Peyer's patch (tissue), 4 donors: ENCODE measurements around the gene HLA-DOB. TPM values are rescaled to one million over a fixed set of nuclear protein-coding genes. Genes with fewer than 3 reads are reported as not detected.

Source experiments
- DNase-seq, 3 donors: peaks; one replicate each; pipeline ENCODE4 v3.0.0-alpha.2; 2017 to 2019
- H3K27ac ChIP-seq, 4 donors: fragments of 200-600 bp; sonication (generic); one replicate each; pipeline ENCODE4 v1.5.1; 2016 to 2019
- H3K27me3 ChIP-seq, 2 donors: fragments of 200-600 bp; sonication (generic); one replicate each; pipeline ENCODE4 v1.5.1; 2019
- H3K36me3 ChIP-seq, 3 donors: fragments of 200-600 bp; sonication (generic); one replicate each; pipeline ENCODE4 v1.5.1; 2016 to 2019
- H3K4me1 ChIP-seq, 4 donors: fragments of 200-600 bp; sonication (generic); one replicate each; pipeline ENCODE4 v1.5.1; 2016 to 2019
- H3K4me3 ChIP-seq, 4 donors: fragments of 200-600 bp; sonication (generic); 1 replicate in 3 of 4; 2 replicates in 1 of 4; pipeline ENCODE4 v1.5.1; 2016 to 2019; ENCODE audit warnings: mild to moderate bottlenecking in 1 of 4
- H3K9me3 ChIP-seq, 4 donors: fragments of 200-600 bp; sonication (generic); one replicate each; pipeline ENCODE4 v1.5.1; 2016 to 2019; ENCODE audit warnings: mild to moderate bottlenecking in 1 of 4
- POLR2A ChIP-seq, 2 donors: fragments of 450-650 bp; IDR thresholded peaks; one replicate each; pipeline ENCODE4 v1.5.1; 2017; ENCODE audit warnings: antibody characterized with exemption in 2 of 2, mild to moderate bottlenecking in 2 of 2, moderate library complexity in 2 of 2
- total RNA-seq, 4 donors: library from RNA; depleted of rRNA; stranded (reverse); fragments of >200 nt; gene quantifications; one replicate each; pipeline ENCODE4 v1.1.0, GENCODE V29; 2016
- TF ChIP-seq, protein P1 (sequence below), 6 experiments: fragments of 450-650 bp in 4 of 6; fragments of 200-600 bp in 2 of 6; sonication (generic) in 1 of 6; IDR thresholded peaks; one replicate each; pipeline ENCODE4 v1.5.1; 2017 to 2019; ENCODE audit warnings: antibody characterized with exemption in 6 of 6, mild to moderate bottlenecking in 3 of 6, moderate library complexity in 1 of 6

HLA-DOB gene
- total RNA-seq, 4 donors from 2014 or later, result 0.88 to 13.2 (median 4.2) TPM

- no peaks in the 10 kb centered on the region for H3K27me3 ChIP-seq
- peak overlapping the region; percentile 63 to 89 (median 72) for H3K4me3 ChIP-seq
- no peak for TF ChIP-seq POLR2A (IDR thresholded peaks at IDR 0.05)
- TF ChIP-seq, protein P1, sequence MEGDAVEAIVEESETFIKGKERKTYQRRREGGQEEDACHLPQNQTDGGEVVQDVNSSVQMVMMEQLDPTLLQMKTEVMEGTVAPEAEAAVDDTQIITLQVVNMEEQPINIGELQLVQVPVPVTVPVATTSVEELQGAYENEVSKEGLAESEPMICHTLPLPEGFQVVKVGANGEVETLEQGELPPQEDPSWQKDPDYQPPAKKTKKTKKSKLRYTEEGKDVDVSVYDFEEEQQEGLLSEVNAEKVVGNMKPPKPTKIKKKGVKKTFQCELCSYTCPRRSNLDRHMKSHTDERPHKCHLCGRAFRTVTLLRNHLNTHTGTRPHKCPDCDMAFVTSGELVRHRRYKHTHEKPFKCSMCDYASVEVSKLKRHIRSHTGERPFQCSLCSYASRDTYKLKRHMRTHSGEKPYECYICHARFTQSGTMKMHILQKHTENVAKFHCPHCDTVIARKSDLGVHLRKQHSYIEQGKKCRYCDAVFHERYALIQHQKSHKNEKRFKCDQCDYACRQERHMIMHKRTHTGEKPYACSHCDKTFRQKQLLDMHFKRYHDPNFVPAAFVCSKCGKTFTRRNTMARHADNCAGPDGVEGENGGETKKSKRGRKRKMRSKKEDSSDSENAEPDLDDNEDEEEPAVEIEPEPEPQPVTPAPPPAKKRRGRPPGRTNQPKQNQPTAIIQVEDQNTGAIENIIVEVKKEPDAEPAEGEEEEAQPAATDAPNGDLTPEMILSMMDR (IDR thresholded peaks at IDR 0.05), result no peak
- DNase-seq, result no peak
- peaks cover 0 to 53% (median 0%) of the 10 kb centered on the region in 3 donors for H3K36me3 ChIP-seq
- H3K27ac ChIP-seq, result peak overlapping the region; percentile 90 to 95 (median 92)
- H3K9me3 ChIP-seq, result no peaks in the 10 kb centered on the region
- peaks cover 4 to 26% (median 19%) of the 10 kb centered on the region in 4 donors for H3K4me1 ChIP-seq
Observed at GRCh38 chr6:32837651-32838113, 20.9 kb upstream of the HLA-DOB start.

DNA sequence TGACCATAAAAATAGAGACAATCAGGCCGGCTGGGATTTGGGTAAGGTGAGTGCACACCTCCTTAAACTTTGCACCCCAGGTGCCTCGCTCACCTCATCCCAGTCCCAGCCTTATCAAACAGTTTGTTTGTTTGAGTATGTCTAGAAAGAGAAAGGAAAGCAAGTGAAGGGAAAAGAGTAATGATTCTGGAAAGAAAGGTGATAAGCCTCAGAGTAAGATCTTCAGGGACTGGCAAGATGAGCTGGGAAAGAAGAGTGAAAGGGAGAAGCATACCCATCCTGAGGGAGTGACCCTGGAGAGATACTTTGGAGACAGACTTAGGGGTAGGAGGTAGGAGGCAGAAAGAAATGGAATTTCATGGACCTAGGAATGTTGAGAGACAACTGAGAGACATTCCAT lies 20.1 kb upstream of the HLA-DOB start:
- Histone ChIP-seq H3K27ac (no peak overlapping the region), H3K4me1 (peaks cover 4 to 19% (median 17%) of the 10 kb centered on the region in 4 donors), H3K27me3 (no peaks in the 10 kb centered on the region), H3K9me3 (no peaks in the 10 kb centered on the region), H3K4me3 (no peak overlapping the region), H3K36me3 (peaks cover 0 to 53% (median 0%) of the 10 kb centered on the region in 3 donors)
- DNase-seq, result no peak
- TF ChIP-seq POLR2A (IDR thresholded peaks at IDR 0.05), result no peak
- TF ChIP-seq, protein P1 (IDR thresholded peaks at IDR 0.05), result no peak

GRCh38 chr6:32835167-32835893 lies 18.5 kb upstream of the HLA-DOB start:
- Histone ChIP-seq H3K4me3 (no peak overlapping the region), H3K27ac (no peak overlapping the region), H3K36me3 (peaks cover 0 to 49% (median 0%) of the 10 kb centered on the region in 3 donors), H3K4me1 (peaks cover 4 to 14% (median 12%) of the 10 kb centered on the region in 4 donors), H3K27me3 (no peaks in the 10 kb centered on the region), H3K9me3 (no peaks in the 10 kb centered on the region)
- DNase-seq, result no peak
- TF ChIP-seq, protein P1 (IDR thresholded peaks at IDR 0.05), result no peak
- no peak for TF ChIP-seq POLR2A (IDR thresholded peaks at IDR 0.05)

- peaks cover 0 to 61% (median 0%) of the 10 kb centered on the region in 3 donors for H3K36me3 ChIP-seq
- H3K27me3 ChIP-seq, result no peaks in the 10 kb centered on the region
- DNase-seq, result no peak
- no peak overlapping the region for H3K4me3 ChIP-seq
- no peaks in the 10 kb centered on the region for H3K9me3 ChIP-seq
- TF ChIP-seq, protein P1 (IDR thresholded peaks at IDR 0.05), result no peak
- TF ChIP-seq POLR2A (IDR thresholded peaks at IDR 0.05), result no peak
- H3K27ac ChIP-seq, result no peak overlapping the region
- peaks cover 4 to 14% (median 10%) of the 10 kb centered on the region in 4 donors for H3K4me1 ChIP-seq
Observed at GRCh38 chr6:32833664-32834063, 16.9 kb upstream of the HLA-DOB start.

DNA sequence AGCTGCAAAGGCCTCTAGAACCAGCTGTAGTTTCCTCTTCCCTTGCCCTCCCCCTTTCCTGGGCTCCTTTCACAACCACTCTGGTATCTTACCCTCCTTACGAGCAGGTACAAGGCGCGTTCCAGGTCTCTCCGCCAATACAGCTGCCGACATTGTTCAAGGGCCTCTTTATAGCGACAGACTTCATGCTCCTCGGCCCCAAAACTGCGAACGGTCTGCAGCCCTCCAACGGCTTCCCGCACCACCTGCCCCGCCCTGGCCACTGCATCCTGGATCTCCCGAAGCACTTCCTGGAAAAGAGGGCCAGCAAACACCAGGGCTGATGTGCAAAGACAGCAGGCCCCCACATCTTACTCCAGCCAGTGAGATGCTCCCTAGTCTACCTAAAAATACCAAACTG lies 15.7 kb upstream of the HLA-DOB start:
- TF ChIP-seq, protein P1 (IDR thresholded peaks at IDR 0.05), result no peak
- TF ChIP-seq POLR2A (IDR thresholded peaks at IDR 0.05), result no peak
- H3K36me3 ChIP-seq, result peaks cover 0 to 71% (median 0%) of the 10 kb centered on the region in 3 donors
- no peaks in the 10 kb centered on the region for H3K9me3 ChIP-seq
- H3K4me1 ChIP-seq, result peaks cover under 1 to 10% (median 7%) of the 10 kb centered on the region in 4 donors
- H3K27ac ChIP-seq, result no peak overlapping the region
- no peak for DNase-seq
- H3K27me3 ChIP-seq, result no peaks in the 10 kb centered on the region
- no peak overlapping the region for H3K4me3 ChIP-seq
